ENCODE data around the gene TBKBP1. TPM values are rescaled to one million over a fixed set of nuclear protein-coding genes. Genes with fewer than 3 reads are reported as not detected.

Gene TBKBP1
- total RNA-seq, 1 donor from 2014 or later, result 14.8 TPM

Other genes starting within 250 kb of the TBKBP1 start
- gene NPEPPS, start 163.1 kb upstream of the TBKBP1 start, total RNA-seq, result 97.9 and 166 TPM in 2 replicates
- 394 and 596 TPM in 2 replicates for gene KPNB1, start 44.2 kb upstream of the TBKBP1 start, total RNA-seq
- not detected in 2 replicates for gene TBX21, start 39.1 kb downstream of the TBKBP1 start, total RNA-seq
- 8.9 and 11.6 TPM in 2 replicates for gene OSBPL7, start 127.6 kb downstream of the TBKBP1 start, total RNA-seq
- 19.9 and 26.0 TPM in 2 replicates for gene MRPL10, start 137.4 kb downstream of the TBKBP1 start, total RNA-seq
- gene LRRC46, start 137.5 kb downstream of the TBKBP1 start, total RNA-seq, result 0.05 TPM in 1 of 2 replicates, not detected in the other
- 44.3 and 74.2 TPM in 2 replicates for gene SCRN2, start 147.1 kb downstream of the TBKBP1 start, total RNA-seq
- 3.1 and 4.8 TPM in 2 replicates for gene SP6, start 157.0 kb downstream of the TBKBP1 start, total RNA-seq
- 1.7 and 2.6 TPM in 2 replicates for gene SP2, start 202.1 kb downstream of the TBKBP1 start, total RNA-seq
- 36.4 and 43.0 TPM in 2 replicates for gene PNPO, start 247.4 kb downstream of the TBKBP1 start, total RNA-seq

Measured in dermis blood vessel endothelial cell (primary cell).